HG02588 (cell line): ENCODE results near the gene ARGLU1.
A peak's percentile ranks its signal among the peaks of the same experiment; 100 is the strongest.

ENCODE experiments used
- ATAC-seq: cut with Tn5 transposase; IDR thresholded peaks from one replicate; pipeline ENCODE4 v1.9.1; 2021; ENCODE audit warnings: mild to moderate bottlenecking, moderate library complexity; ENCODE audit not compliant: unreplicated experiment

The ARGLU1 gene

DNA sequence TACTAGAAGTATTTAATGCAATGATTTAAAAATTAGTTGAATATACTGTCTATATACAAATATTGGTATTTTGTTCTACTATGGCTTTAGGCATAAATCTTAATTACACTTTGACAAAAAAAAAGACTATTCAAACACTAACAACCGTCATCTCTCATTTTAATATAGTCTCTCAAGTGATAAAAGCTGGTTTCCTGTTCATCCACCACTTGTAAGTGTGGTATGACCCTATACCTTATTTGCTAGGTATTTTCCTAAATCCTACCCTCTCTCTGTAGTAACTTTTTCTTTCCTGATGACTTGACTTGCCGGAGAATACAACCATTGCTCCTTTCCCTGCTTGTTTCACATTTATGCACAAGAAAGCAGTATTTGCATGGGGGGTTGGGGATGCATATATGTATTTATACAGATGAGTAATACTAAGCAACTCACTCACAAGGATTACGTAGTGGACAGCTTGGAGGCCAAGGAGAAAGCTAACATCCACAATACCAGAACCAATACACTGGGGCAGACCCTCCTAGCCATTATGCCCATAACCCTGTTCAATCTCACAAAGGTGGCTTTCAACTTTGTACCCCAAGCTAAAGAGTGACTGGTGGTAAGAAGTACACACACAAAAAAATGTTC, 19.8 kb downstream of the ARGLU1 start:
- ATAC-seq: no peak

GRCh38 chr13:106541826-106542225, 26.1 kb downstream of the ARGLU1 start:
- no peak for ATAC-seq

- ATAC-seq: no peak
These were observed 27.3 kb downstream of the ARGLU1 start for GRCh38 chr13:106540613-106541012.

- no peak for ATAC-seq
These were observed 30.4 kb downstream of the ARGLU1 start for GRCh38 chr13:106537521-106537920.

DNA sequence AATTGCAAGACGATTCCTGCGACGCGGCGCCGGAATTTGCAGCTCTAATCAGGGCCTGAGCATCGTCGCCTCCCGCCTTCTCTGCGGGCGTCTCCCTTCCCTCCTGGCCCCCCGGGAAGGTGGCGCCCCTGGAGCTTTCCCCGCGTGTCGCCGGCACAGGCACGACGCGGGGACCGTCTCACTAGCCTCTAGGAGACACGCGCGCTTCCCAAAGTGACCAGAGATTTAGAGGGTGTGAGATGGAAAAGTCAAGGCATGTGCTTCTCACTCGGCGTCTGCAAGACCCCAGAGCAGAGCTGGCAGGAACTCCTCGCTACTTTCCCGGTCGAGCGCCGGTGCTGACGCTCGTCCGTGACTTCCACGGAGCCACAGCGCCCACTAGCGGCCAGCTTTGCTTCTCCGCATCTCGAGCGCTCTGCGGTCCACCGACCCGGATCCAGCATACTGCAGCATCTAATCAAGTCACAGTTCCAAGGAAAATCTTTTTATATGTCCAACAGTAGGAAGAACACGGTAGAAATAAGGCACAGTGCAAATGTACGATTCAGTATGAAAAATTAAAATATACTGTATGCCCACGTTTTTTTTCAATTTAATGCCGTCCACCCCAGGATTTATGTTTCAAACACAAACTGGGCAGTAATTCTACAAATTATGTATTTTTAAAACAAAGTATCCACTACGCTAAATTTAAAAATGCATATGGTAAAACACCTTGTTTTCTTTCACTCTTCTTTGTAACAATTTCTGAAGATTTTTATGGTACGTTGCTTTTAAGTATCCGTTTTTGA, 31.5 kb downstream of the ARGLU1 start:
- peak; percentile 27 for ATAC-seq

- peak; percentile 96 for ATAC-seq
These were observed 32.2 kb downstream of the ARGLU1 start, which contains the start of gene EFNB2 for GRCh38 chr13:106535552-106536243. EFNB2 (minus strand) TSS chr13:106535662; CDS start chr13:106534964, 698 bp downstream.

- peak; percentile 21 for ATAC-seq
These were observed 33.0 kb downstream of the ARGLU1 start for GRCh38 chr13:106534639-106535551.

DNA sequence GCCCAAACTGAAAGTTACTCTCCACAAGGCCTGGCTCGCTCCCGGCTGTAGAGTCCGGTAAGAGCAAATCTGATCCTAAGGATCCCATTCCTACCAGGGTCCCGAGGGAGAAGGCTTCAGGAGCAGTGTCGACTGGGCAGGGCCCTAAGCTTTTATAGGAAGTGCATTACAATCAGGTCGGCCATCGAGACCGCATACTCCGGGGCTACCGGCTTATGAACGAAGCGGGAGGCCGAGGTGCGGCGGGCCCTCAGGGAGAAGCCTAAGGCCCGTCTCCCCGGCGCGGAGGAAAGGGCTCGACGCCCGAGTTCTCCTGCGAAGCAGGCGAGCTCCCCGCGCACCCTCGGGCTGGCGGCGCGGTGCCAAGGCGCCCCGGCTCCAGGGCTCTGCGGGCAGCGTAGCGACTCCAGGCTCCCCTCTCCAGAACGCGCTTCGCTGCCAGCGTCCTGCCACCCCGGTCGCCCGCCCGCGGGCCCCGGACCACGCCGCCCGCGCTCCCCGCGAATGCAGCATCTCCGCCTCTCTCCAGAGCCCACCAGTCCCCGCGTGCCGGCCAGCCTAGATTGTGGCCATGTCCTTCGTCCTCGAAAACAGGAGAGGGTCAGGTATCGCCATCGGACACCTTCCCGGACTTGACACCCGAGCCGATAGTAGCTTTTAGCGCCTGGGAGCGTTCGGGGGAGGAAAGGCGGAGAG, 33.8 kb downstream of the ARGLU1 start:
- ATAC-seq: no peak

- ATAC-seq: no peak
These were observed 34.6 kb downstream of the ARGLU1 start for GRCh38 chr13:106533101-106533942.

- ATAC-seq: no peak
These were observed 35.6 kb downstream of the ARGLU1 start for GRCh38 chr13:106532111-106532929.

DNA sequence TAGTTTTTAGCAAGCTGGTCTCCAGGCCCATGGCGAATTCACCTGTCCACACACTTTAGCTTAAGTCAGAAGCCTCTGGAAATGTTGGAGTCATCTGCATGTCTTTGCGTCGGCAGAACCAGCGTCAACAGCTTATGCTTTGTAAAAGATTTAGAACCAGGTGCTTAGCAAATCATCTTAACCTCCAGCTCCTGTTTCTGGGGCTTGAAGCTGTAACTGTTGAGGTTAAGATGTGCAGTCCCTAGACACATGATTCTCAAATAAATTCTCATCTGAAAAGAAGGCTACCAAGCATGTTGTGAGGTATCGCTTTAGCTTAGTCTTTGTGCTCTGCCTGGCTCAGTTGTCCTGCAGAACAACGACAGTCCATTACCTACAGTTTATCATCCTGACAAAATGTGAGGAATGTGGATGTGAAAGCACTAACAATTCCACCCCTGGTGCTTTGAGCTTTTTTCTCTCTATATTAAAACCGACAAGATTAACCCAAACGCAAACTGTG, 36.9 kb downstream of the ARGLU1 start:
- no peak for ATAC-seq

DNA sequence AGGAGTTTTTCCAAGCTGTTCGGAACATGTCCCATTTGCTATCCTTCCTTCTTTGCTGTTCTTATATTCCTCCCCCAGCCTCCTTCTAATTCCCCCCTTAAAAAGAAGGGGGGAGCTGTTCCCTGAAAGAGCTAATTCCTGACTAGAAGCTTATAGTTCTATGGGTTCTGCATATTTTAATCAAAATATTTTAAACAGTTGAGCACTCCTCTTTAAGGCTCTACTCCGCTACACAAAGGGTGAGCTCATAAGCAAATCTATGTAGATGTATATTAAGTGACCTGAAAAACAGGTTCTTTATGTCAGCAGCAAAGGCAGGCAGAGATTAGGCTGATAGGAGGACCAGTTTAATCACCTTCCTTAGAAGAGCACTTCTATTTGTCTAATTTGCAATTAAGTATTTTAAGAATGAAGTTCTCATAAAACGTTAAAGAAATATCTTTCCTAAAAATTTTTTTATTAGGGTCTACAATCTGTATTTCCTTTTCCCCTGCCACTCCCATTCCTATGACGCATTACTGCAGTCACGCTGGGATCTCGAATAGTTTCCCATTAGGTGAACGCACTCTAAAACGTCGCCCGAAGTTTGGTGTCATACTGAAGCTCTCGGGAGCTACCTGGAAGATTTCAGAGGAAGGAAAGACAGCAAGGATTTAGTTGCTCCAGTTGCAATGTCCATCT, 37.6 kb downstream of the ARGLU1 start:
- no peak for ATAC-seq

DNA sequence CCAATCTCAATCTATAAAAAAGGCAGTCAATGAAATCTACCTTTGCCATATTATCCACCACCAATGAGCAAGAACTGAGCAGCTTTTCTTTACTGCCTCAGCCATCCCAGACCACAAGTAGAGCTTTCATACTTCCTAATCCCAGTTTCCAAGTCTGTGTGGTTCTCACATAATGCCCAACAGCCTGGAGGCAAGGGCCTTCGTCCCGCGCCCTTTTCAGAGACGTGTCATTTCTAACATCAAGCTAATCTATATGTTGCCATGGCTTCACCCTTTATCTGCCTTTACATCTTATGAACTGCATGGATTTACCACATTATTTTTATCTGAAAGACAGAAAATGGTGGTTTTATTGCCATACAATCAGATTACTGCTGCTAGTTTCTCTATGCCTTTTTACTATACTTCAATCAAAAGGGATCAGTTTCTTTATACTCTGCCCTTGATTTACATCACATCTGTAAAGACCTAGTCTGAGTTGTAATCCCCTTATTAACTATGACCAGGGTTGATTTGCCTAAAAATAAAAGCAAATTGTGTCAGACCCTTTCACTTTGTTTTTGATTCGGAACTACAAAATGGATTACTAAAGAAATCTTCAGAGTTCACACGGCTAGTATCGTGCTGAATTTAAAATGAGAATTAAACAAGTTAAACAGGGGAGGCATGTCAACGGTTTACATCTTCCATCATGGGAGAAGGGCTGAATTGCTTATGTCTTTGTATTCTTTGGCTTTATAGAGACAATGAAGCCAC, 38.3 kb downstream of the ARGLU1 start:
- ATAC-seq: no peak

- no peak for ATAC-seq
These were observed 39.1 kb downstream of the ARGLU1 start for GRCh38 chr13:106528718-106529414.

DNA sequence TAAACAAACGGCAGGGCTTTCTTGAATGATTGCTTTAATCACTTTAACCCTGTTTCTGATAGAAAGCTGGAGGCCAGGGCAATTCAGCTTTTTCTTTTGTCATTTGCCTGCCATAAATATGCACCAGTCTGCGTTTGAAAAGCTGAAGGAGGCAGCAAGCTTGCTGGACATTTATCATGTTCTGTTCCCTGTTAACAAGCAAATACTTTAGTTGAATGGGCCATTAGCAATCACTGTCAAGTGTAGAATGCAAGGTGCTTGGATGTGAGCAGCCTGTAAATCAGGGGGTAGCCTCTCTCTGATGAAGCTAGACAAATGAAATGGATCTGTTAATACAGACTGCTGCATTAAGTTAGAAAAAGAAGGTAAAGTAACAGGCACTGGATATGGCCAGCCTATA, 40.1 kb downstream of the ARGLU1 start:
- ATAC-seq: no peak

GRCh38 chr13:106527445-106527801, 40.5 kb downstream of the ARGLU1 start:
- ATAC-seq: no peak
